Hepatocyte (in vitro differentiated cells): ENCODE measurements around the gene PLTP. TPM values are rescaled to one million over a fixed set of nuclear protein-coding genes. Genes with fewer than 3 reads are reported as not detected.

ENCODE experiments used
- DNase-seq: peaks from one replicate; pipeline ENCODE4 v3.0.0-alpha.2; 2016; ENCODE audit warnings: low spot score
- H2AFZ ChIP-seq: fragments of 200-600 bp; sonication (generic); 2 replicates; pipeline ENCODE4 v1.6.0; 2016; ENCODE audit warnings: antibody characterized with exemption, mild to moderate bottlenecking
- H3K27ac ChIP-seq: fragments of 200-600 bp; sonication (generic); 2 replicates; pipeline ENCODE4 v1.5.1; 2016; ENCODE audit warnings: mild to moderate bottlenecking
- H3K27me3 ChIP-seq: fragments of 200-600 bp; sonication (generic); 2 replicates; pipeline ENCODE4 v1.6.1; 2016
- H3K36me3 ChIP-seq: fragments of 200-600 bp; sonication (generic); replicated peaks from 2 replicates; pipeline ENCODE4 v1.5.1; 2016; ENCODE audit warnings: low read depth; ENCODE audit not compliant: insufficient read depth
- H3K4me1 ChIP-seq: fragments of 200-600 bp; sonication (generic); 2 replicates; pipeline ENCODE4 v1.5.1; 2016; ENCODE audit warnings: mild to moderate bottlenecking, moderate library complexity; ENCODE audit not compliant: insufficient read depth
- H3K4me2 ChIP-seq: fragments of 200-600 bp; sonication (generic); 2 replicates; pipeline ENCODE4 v1.6.0; 2016
- H3K4me3 ChIP-seq: fragments of 200-600 bp; sonication (generic); 2 replicates; pipeline ENCODE4 v1.5.1; 2016; ENCODE audit warnings: mild to moderate bottlenecking
- H3K79me2 ChIP-seq: fragments of 200-600 bp; sonication (generic); 2 replicates; pipeline ENCODE4 v1.6.0; 2017; ENCODE audit warnings: mild to moderate bottlenecking
- H3K9me2 ChIP-seq: fragments of 200-600 bp; sonication (generic); replicated peaks from 2 replicates; pipeline ENCODE4 v1.6.0; 2017; ENCODE audit warnings: mild to moderate bottlenecking; ENCODE audit not compliant: insufficient read depth
- H3K9me3 ChIP-seq: fragments of 200-600 bp; sonication (generic); 2 replicates; pipeline ENCODE4 v1.5.1; 2016; ENCODE audit warnings: low read depth, mild to moderate bottlenecking
- H4K20me1 ChIP-seq: fragments of 200-600 bp; sonication (generic); 2 replicates; pipeline ENCODE4 v1.6.0; 2016; ENCODE audit warnings: mild to moderate bottlenecking; ENCODE audit not compliant: insufficient read depth, poor library complexity, severe bottlenecking
- EZH2 ChIP-seq: fragments of 200-600 bp; sonication (generic); IDR thresholded peaks from 2 replicates; pipeline ENCODE4 v1.6.1; 2016; ENCODE audit warnings: antibody characterized with exemption, mild to moderate bottlenecking, borderline replicate concordance
- EZH2phosphoT487 ChIP-seq: fragments of 200-600 bp; sonication (generic); IDR thresholded peaks from one replicate; pipeline ENCODE4 v1.6.1; 2018; ENCODE audit warnings: antibody characterized with exemption, mild to moderate bottlenecking, low read depth, moderate library complexity; ENCODE audit not compliant: unreplicated experiment, severe bottlenecking
- WGBS: methylation state at CpG from one replicate; pipeline ENCODE4 v1.1.6; 2016; ENCODE audit warnings: low lambda C conversion rate; ENCODE audit errors: missing lambda C conversion rate; 5-methylcytosine and 5-hydroxymethylcytosine counted together
- polyA plus RNA-seq: library from polyadenylated mRNA; unstranded; fragments of >200 nt; fragmentation: Nextera tagmentation; extraction: Ambion mirVana; gene quantifications from 2 replicates; pipeline ENCODE4 v1.2.1, GENCODE V29; 2016
- total RNA-seq: library from RNA; depleted of rRNA; stranded (reverse); fragments of >200 nt; gene quantifications from 2 replicates; pipeline ENCODE4 v1.2.3, GENCODE V29; 2014
- TF ChIP-seq, protein P1 (sequence below): fragments of 200-600 bp; sonication (generic); IDR thresholded peaks from 2 replicates; pipeline ENCODE4 v1.5.1; 2016; ENCODE audit warnings: antibody characterized with exemption, mild to moderate bottlenecking; ENCODE audit not compliant: poor library complexity

PLTP gene
- total and polyA plus RNA-seq, 2 experiments from 2014 or later: 176 to 623 TPM

GRCh38 chr20:45898285-45898684, 13.7 kb downstream of the PLTP start:
- DNase-seq: no peak
- Histone ChIP-seq H3K27ac (no peak overlapping the region), H3K9me3 (no peaks in the 10 kb centered on the region), H3K9me2 (no peaks in the 10 kb centered on the region), H3K79me2 (peaks cover 7% of the 10 kb centered on the region), H3K4me2 (no peak overlapping the region), H4K20me1 (no peaks in the 10 kb centered on the region), H3K4me1 (peaks cover 4% of the 10 kb centered on the region), H2AFZ (no peak overlapping the region), H3K27me3 (no peaks in the 10 kb centered on the region), H3K4me3 (no peak overlapping the region), H3K36me3 (no peaks in the 10 kb centered on the region)
- 93% methylated on average over 12 of the region's 12 CpGs for WGBS
- TF ChIP-seq EZH2 (no peak), EZH2phosphoT487 (no peak)
- TF ChIP-seq, protein P1, sequence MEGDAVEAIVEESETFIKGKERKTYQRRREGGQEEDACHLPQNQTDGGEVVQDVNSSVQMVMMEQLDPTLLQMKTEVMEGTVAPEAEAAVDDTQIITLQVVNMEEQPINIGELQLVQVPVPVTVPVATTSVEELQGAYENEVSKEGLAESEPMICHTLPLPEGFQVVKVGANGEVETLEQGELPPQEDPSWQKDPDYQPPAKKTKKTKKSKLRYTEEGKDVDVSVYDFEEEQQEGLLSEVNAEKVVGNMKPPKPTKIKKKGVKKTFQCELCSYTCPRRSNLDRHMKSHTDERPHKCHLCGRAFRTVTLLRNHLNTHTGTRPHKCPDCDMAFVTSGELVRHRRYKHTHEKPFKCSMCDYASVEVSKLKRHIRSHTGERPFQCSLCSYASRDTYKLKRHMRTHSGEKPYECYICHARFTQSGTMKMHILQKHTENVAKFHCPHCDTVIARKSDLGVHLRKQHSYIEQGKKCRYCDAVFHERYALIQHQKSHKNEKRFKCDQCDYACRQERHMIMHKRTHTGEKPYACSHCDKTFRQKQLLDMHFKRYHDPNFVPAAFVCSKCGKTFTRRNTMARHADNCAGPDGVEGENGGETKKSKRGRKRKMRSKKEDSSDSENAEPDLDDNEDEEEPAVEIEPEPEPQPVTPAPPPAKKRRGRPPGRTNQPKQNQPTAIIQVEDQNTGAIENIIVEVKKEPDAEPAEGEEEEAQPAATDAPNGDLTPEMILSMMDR: no peak

GRCh38 chr20:45897692-45898091, 14.3 kb downstream of the PLTP start:
- no peaks in the 10 kb centered on the region for H3K36me3 ChIP-seq
- no peak for TF ChIP-seq EZH2
- TF ChIP-seq, protein P1: no peak
- no peak for TF ChIP-seq EZH2phosphoT487
- no peaks in the 10 kb centered on the region for H3K9me3 ChIP-seq
- H3K27me3 ChIP-seq: no peaks in the 10 kb centered on the region
- H3K9me2 ChIP-seq: no peaks in the 10 kb centered on the region
- DNase-seq: no peak
- 95% methylated on average over 7 of the region's 7 CpGs for WGBS
- H4K20me1 ChIP-seq: no peaks in the 10 kb centered on the region
- no peak overlapping the region for H3K4me3 ChIP-seq
- no peak overlapping the region for H2AFZ ChIP-seq
- peaks cover 11% of the 10 kb centered on the region for H3K79me2 ChIP-seq
- H3K27ac ChIP-seq: no peak overlapping the region
- no peak overlapping the region for H3K4me2 ChIP-seq
- peaks cover 8% of the 10 kb centered on the region for H3K4me1 ChIP-seq

DNA sequence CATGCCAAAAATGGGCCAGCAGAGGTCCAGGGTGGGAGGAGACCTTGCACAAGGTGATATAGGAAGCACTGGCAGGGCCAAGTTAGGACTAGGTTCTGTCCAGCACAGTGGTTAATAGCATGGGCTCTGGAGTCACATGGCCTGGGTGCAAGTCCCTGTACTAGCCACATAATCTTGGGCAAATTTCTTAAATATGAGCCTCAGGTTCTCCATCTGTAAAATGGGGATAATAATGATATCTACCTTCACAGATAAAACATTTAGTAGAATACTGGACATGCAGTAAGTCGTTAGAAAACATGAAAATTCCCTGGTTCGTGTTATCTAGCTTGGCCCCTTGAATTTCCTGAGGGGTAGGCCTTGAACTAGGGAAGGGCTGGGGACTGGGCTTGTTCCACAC, 14.7 kb downstream of the PLTP start:
- Histone ChIP-seq H2AFZ (no peak overlapping the region), H3K9me3 (no peaks in the 10 kb centered on the region), H3K4me1 (peaks cover 8% of the 10 kb centered on the region), H3K4me2 (no peak overlapping the region), H3K79me2 (peaks cover 15% of the 10 kb centered on the region), H3K4me3 (no peak overlapping the region), H4K20me1 (no peaks in the 10 kb centered on the region), H3K27me3 (no peaks in the 10 kb centered on the region), H3K36me3 (no peaks in the 10 kb centered on the region), H3K9me2 (no peaks in the 10 kb centered on the region), H3K27ac (no peak overlapping the region)
- TF ChIP-seq, protein P1: no peak
- no peak for TF ChIP-seq EZH2
- TF ChIP-seq EZH2phosphoT487: no peak
- 86% methylated on average over 2 of the region's 2 CpGs for WGBS
- no peak for DNase-seq
